DOHH2 (cell line): ENCODE results near the gene UNC50.

ENCODE experiments used
- EZH2phosphoT487 ChIP-seq: fragments of 200-600 bp; sonication (generic); IDR thresholded peaks from 2 replicates; pipeline ENCODE4 v1.6.1; 2017; ENCODE audit warnings: borderline replicate concordance, mild to moderate bottlenecking, antibody characterized with exemption, low read length, moderate library complexity, mixed read lengths
- TF ChIP-seq, protein P1 (sequence below): fragments of 200-600 bp; sonication (generic); IDR thresholded peaks from one replicate; pipeline ENCODE4 v1.5.1; 2014; ENCODE audit warnings: antibody characterized with exemption, mild to moderate bottlenecking, low read depth, low read length; ENCODE audit not compliant: poor library complexity, severe bottlenecking

- TF ChIP-seq, protein P1, sequence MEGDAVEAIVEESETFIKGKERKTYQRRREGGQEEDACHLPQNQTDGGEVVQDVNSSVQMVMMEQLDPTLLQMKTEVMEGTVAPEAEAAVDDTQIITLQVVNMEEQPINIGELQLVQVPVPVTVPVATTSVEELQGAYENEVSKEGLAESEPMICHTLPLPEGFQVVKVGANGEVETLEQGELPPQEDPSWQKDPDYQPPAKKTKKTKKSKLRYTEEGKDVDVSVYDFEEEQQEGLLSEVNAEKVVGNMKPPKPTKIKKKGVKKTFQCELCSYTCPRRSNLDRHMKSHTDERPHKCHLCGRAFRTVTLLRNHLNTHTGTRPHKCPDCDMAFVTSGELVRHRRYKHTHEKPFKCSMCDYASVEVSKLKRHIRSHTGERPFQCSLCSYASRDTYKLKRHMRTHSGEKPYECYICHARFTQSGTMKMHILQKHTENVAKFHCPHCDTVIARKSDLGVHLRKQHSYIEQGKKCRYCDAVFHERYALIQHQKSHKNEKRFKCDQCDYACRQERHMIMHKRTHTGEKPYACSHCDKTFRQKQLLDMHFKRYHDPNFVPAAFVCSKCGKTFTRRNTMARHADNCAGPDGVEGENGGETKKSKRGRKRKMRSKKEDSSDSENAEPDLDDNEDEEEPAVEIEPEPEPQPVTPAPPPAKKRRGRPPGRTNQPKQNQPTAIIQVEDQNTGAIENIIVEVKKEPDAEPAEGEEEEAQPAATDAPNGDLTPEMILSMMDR = peak; percentile 15
- no peak for TF ChIP-seq EZH2phosphoT487
Measured at GRCh38 chr2:98608116-98608961, at the start of gene UNC50, which contains the start of gene COA5.
